PFSK-1 (cell line): ENCODE results near the gene ARHGEF12.

Experiments used
- FOXP2 ChIP-seq: optimal IDR thresholded peaks from 2 replicates; pipeline ENCODE3; 2011; ENCODE audit warnings: borderline replicate concordance, control low read depth, inconsistent platforms; ENCODE audit not compliant: insufficient read depth; ENCODE audit errors: extremely low read length, extremely low read depth
- POLR2AphosphoS5 ChIP-seq: IDR thresholded peaks from 2 replicates; pipeline ENCODE4 v1.6.1; 2012; ENCODE audit warnings: low read depth, mild to moderate bottlenecking, control low read depth, low read length, moderate library complexity
- SIN3A ChIP-seq: IDR thresholded peaks from 2 replicates; pipeline ENCODE4 v1.6.1; 2012; ENCODE audit warnings: mild to moderate bottlenecking, low read length, moderate library complexity, borderline replicate concordance; ENCODE audit not compliant: insufficient read depth
- TAF1 ChIP-seq: IDR thresholded peaks from 2 replicates; pipeline ENCODE4 v1.6.1; 2012; ENCODE audit warnings: low read length, control low read depth, borderline replicate concordance; ENCODE audit not compliant: insufficient read depth
- TF ChIP-seq, protein P1 (sequence below), 2 experiments: IDR thresholded peaks; 2 replicates each; pipeline versions ENCODE4 v1.6.1 to v1.8.0; 2011 to 2012; ENCODE audit warnings: low read depth in 2 of 2, low read length in 2 of 2, control low read depth in 1 of 2, inconsistent platforms in 1 of 2, mild to moderate bottlenecking in 1 of 2, moderate library complexity in 1 of 2; ENCODE audit not compliant: insufficient read depth in 1 of 2

ARHGEF12 gene

GRCh38 chr11:120395778-120396177 lies 59.6 kb downstream of the ARHGEF12 start:
- TF ChIP-seq FOXP2, result no peak
- no peak for TF ChIP-seq TAF1
- no peak for TF ChIP-seq SIN3A
- TF ChIP-seq, protein P1, sequence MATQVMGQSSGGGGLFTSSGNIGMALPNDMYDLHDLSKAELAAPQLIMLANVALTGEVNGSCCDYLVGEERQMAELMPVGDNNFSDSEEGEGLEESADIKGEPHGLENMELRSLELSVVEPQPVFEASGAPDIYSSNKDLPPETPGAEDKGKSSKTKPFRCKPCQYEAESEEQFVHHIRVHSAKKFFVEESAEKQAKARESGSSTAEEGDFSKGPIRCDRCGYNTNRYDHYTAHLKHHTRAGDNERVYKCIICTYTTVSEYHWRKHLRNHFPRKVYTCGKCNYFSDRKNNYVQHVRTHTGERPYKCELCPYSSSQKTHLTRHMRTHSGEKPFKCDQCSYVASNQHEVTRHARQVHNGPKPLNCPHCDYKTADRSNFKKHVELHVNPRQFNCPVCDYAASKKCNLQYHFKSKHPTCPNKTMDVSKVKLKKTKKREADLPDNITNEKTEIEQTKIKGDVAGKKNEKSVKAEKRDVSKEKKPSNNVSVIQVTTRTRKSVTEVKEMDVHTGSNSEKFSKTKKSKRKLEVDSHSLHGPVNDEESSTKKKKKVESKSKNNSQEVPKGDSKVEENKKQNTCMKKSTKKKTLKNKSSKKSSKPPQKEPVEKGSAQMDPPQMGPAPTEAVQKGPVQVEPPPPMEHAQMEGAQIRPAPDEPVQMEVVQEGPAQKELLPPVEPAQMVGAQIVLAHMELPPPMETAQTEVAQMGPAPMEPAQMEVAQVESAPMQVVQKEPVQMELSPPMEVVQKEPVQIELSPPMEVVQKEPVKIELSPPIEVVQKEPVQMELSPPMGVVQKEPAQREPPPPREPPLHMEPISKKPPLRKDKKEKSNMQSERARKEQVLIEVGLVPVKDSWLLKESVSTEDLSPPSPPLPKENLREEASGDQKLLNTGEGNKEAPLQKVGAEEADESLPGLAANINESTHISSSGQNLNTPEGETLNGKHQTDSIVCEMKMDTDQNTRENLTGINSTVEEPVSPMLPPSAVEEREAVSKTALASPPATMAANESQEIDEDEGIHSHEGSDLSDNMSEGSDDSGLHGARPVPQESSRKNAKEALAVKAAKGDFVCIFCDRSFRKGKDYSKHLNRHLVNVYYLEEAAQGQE (IDR thresholded peaks at IDR 0.05; ENCODE audit: insufficient read depth in 1 of 2, low read depth in 2 of 2, low read length in 2 of 2), result no peak
- TF ChIP-seq POLR2AphosphoS5, result no peak

DNA sequence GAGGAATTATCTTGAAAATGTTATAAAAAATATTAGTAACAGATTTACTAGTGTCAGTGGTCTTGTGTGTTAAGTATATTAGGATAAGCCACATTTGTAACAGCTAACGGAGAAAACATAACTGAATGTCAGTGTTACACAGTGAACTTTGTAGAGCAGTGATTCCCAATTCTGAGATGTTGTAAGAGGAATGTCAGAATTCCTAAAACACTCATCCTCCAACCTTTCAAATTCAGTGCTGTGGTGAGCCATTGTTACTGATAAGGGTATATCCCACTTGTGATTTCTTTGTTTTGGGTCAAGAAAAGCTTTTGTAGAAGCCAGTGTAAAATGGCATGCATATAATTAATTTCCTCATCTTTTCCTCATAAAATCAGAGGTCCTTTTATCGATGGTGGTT lies 61.9 kb downstream of the ARHGEF12 start:
- TF ChIP-seq, protein P1 (IDR thresholded peaks at IDR 0.05; ENCODE audit: insufficient read depth in 1 of 2, low read depth in 2 of 2, low read length in 2 of 2), result no peak
- TF ChIP-seq FOXP2, result no peak
- no peak for TF ChIP-seq TAF1
- no peak for TF ChIP-seq POLR2AphosphoS5
- no peak for TF ChIP-seq SIN3A

GRCh38 chr11:120399307-120399706 lies 63.1 kb downstream of the ARHGEF12 start:
- TF ChIP-seq, protein P1 (IDR thresholded peaks at IDR 0.05; ENCODE audit: insufficient read depth in 1 of 2, low read depth in 2 of 2, low read length in 2 of 2), result no peak
- TF ChIP-seq POLR2AphosphoS5 (no peak), TAF1 (no peak), FOXP2 (no peak), SIN3A (no peak)

- no peak for TF ChIP-seq TAF1
- no peak for TF ChIP-seq POLR2AphosphoS5
- TF ChIP-seq SIN3A, result no peak
- no peak for TF ChIP-seq FOXP2
- TF ChIP-seq, protein P1 (IDR thresholded peaks at IDR 0.05; ENCODE audit: insufficient read depth in 1 of 2, low read depth in 2 of 2, low read length in 2 of 2), result no peak
These were observed 64.6 kb downstream of the ARHGEF12 start for GRCh38 chr11:120400564-120401364.

DNA sequence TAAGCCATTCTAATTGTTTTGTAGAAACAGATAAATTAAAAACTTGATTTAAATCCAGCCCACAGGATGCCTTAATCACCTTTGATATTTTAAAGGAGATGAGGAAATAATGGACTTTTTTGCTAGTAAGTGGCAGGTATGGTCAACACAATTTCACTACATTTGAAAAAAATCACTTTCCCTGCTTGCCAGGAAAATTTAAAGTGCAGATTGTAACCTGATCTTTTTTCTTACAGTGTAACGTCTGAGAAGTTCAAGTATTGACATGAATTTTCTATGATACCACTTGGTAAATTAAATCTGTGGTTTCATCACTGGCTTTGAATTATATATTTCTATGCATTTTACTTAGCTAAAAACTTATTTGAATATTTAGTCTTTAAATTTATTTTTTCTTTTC lies 65.3 kb downstream of the ARHGEF12 start:
- no peak for TF ChIP-seq POLR2AphosphoS5
